Activated gamma-delta T cell treated with anti-CD3 and anti-CD28 coated beads, Interleukin-2, amount 50 U/mL, for 16 hours (primary cell): ENCODE measurements around the gene CALR3.
"Not testable (repeated sequence)": the region's sequence is repeated elsewhere in the genome, so short reads cannot be mapped to it uniquely, and the experiment has no call there.

ENCODE experiments used
- DNase-seq: peaks from one replicate; pipeline ENCODE4 v3.0.0-alpha.2; 2020; ENCODE audit warnings: low read depth

The CALR3 gene

DNA sequence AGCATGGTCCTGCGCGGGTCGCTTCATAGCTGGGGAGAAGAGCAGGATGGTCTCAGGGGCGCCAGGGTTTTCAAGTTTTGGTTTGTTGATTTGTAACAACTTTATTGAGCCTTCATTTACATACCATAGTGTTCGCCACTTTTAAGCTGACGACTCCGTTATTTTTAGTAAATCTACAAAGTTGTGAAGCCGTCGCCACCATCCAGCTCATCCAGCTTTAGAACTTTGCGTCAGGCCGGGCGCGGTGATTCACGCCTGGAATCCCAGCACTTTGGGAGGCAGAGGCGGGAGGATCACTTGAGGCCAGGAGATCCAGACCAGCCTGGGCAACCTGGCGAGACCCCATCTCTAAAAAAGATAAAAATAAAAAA, 631 bp upstream of the CALR3 start:
- DNase-seq: no peak

DNA sequence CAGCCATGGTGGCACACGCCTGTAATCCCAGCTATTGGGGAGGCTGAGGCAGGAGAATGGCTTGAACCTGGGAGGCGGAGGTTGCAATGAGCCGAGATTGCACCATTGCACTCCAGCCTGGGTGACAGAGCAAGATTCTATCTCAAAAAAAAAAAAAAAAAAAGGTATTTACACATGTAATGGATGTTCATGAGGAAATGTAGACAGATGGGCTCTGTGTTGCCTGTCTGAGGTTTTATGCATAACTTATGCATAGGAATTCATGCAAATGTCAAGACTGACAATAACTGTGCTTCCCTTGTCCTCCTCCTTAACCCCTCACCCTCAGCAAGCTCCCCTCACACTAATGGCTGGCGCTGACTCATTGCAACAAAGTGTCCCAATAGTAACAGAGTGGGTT, 9.5 kb downstream of the CALR3 start:
- DNase-seq: not testable (repeated sequence)

- no peak for DNase-seq
These were observed 13.2 kb downstream of the CALR3 start for GRCh38 chr19:16482745-16483144.

- DNase-seq: no peak
These were observed 18.7 kb downstream of the CALR3 start for GRCh38 chr19:16477311-16477710.

- no peak for DNase-seq
These were observed 19.6 kb downstream of the CALR3 start for GRCh38 chr19:16476401-16476800.

GRCh38 chr19:16473875-16474392, 22.0 kb downstream of the CALR3 start:
- no peak for DNase-seq

- no peak for DNase-seq
These were observed 23.0 kb downstream of the CALR3 start for GRCh38 chr19:16472992-16473391.

DNA sequence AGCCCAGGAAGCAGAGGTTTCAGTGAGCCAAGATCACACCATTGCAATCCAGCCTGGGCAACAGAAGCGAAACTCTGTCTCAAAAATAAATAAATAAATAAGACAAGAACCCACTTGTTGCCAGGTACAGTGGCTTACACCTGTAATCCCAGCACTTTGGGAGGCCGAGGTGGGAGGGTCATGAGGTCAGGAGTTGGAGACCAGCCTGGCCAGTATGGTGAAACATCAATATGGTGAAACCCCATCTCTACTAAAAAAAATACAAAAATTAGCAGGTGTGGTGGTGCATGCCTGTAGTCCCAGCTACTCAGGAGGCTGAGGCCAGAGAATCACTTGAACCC, 23.4 kb downstream of the CALR3 start:
- not testable (repeated sequence) for DNase-seq

- DNase-seq: no peak
These were observed 24.8 kb downstream of the CALR3 start for GRCh38 chr19:16470911-16471811.

- DNase-seq: no peak
These were observed 25.4 kb downstream of the CALR3 start for GRCh38 chr19:16470541-16470910.

GRCh38 chr19:16467581-16467980, 28.4 kb downstream of the CALR3 start:
- DNase-seq: no peak

- not testable (repeated sequence) for DNase-seq
These were observed 29.1 kb downstream of the CALR3 start for GRCh38 chr19:16466802-16467427.

GRCh38 chr19:16465239-16465638, 30.7 kb downstream of the CALR3 start:
- DNase-seq: no peak

GRCh38 chr19:16463991-16464575, 31.9 kb downstream of the CALR3 start:
- no peak for DNase-seq

DNA sequence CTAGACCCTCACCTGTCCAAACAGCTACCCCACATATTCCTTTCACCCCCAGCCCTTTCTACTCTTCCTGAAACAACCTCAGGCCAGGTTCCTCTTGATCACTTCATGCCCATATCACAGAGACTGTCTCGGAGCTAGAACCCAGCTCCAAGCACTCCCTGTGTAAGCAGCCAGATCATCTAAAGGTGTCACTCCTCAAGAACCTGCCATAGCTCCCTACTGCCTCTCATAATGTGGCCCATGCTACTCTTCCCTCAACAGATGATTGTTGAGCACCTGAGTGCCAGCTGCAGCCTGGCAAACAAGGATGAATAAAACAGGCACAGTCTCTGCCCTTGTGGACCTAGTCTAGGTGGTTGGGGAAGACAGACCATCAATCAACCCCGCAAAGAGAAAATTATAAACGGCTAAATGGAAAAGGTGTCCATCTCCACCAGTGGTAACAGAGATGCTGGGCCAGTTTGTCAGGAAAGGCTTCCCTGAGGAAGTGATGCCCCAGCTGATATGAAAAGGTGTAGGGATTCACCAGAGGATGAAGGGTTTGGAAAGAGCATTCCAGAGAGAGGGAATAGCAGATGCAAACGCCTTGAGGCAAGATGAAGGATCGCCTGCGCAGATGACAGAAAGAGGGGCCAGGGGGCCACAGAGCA, 32.5 kb downstream of the CALR3 start:
- DNase-seq: no peak

DNA sequence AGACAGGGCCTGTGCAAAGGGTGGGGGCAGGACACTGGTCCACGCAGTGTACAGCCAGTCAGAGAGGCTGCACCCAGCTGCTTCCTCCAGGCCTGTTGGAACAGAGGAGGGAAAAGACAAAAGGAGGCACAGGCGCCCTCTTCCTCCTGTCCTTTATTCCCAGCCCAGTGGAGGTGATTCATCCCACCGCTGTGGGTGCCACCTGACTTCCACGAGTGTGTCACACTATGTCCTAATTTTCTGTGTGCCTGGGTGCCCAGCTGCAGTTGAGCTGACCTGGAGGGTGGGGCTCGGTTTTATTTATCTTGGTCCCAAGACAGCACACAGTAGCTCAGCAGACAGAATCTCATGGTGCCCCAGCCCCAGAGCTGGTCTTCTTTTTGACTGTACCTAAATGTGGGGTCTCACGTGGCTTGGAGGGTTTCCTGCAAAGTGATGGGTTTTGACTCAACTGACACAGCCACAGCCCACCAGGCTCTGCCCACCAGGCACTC, 33.2 kb downstream of the CALR3 start:
- DNase-seq: no peak

DNA sequence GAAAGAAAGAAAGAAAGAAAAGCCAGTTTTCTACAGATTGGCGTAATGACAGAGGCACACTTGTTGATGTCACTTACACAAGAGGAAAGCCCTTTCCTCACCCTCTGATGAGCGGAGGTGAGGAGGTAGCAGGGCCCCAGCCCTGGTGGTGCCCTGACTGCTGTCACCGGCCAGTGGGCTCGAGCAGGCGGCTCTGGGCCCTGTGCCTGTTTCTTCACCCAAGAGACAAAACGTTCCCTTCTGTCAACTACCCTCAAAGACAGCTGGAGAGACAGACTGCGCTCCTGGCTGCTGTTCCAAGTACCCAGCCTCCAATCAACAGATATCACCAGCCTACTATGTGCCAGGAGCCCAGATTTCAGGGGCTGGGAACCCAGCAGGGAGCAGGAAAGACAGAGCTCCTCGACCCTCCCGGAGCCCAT, 34.3 kb downstream of the CALR3 start:
- DNase-seq: no peak

GRCh38 chr19:16460454-16460853, 35.5 kb downstream of the CALR3 start:
- DNase-seq: no peak

- DNase-seq: no peak
These were observed 36.3 kb downstream of the CALR3 start for GRCh38 chr19:16459680-16460079.

GRCh38 chr19:16458391-16459341, 37.3 kb downstream of the CALR3 start:
- DNase-seq: no peak

- no peak for DNase-seq
These were observed 38.0 kb downstream of the CALR3 start for GRCh38 chr19:16457954-16458331.
